ENCODE measurements around the gene LCE5A. TPM values are rescaled to one million over a fixed set of nuclear protein-coding genes. Genes with fewer than 3 reads are reported as not detected.
"Not testable (repeated sequence)": the region's sequence is repeated elsewhere in the genome, so short reads cannot be mapped to it uniquely, and the experiment has no call there.

Gene LCE5A
- total and polyA plus RNA-seq, 9 of the 15 experiments (the other 6 are each of a cell fraction or from before 2014, with no cell fraction given), result not detected

DNA sequence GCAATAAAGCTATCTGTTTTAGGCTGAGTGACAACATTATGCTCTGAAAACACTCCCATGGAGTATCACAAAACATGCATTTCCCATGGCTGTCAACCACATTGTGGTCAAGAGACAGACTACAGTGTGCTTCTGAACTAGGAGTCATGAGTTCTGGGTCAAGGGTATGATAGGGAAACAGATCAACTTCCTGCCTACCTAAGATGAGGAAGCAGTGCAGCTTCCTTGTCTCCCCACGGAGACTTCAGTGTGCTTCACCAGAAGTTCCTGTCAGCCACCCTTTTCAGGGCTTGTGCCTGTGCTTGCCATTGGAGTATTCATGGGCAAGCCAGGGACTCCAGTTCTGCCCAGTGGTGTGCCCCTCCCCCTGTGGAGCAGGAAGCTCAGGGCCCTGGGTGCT is 36.1 kb downstream of the LCE5A start:
- Histone ChIP-seq H2AFZ (ENCODE audit: low read depth, low read length) (no peak overlapping the region), H3K36me3 (ENCODE audit: control insufficient read depth, insufficient read depth, low read length) (no peaks in the 10 kb centered on the region), H3K4me2 (ENCODE audit: insufficient read depth, low read length) (no peak overlapping the region), H3K4me1 (replicated peaks in 1 of 2; ENCODE audit: control insufficient read depth in 2 of 2, insufficient read depth in 2 of 2, low read length in 2 of 2) (no peaks in the 10 kb centered on the region), H3K4me3 (no peak overlapping the region), H3K27me3 (ENCODE audit: control insufficient read depth in 2 of 2, insufficient read depth in 2 of 2, low read length in 2 of 2) (no peaks in the 10 kb centered on the region), H3K27ac (ENCODE audit: extremely low read depth, low read depth, low read length) (no peak overlapping the region), H3K9ac (ENCODE audit: insufficient read depth in 1 of 2, low read depth in 2 of 2, low read length in 2 of 2) (no peak overlapping the region), H3K9me1 (ENCODE audit: control insufficient read depth, insufficient read depth, low read length) (no peaks in the 10 kb centered on the region), H3K9me3 (replicated peaks; ENCODE audit: control insufficient read depth, insufficient read depth, low read depth, low read length) (no peaks in the 10 kb centered on the region), H3K79me2 (ENCODE audit: control insufficient read depth, insufficient read depth, low read length) (no peaks in the 10 kb centered on the region), H4K20me1 (replicated peaks; ENCODE audit: control insufficient read depth, insufficient read depth, low read length) (no peaks in the 10 kb centered on the region)
- CTCF ChIA-PET (ENCODE audit: low intra/inter-chr PET ratio), result no interaction called here
- TF ChIP-seq RAD21 (CRISPR knock-in tag; conservative IDR thresholded peaks at IDR 0.05 in 1 of 2, IDR thresholded peaks at IDR 0.05 in 1 of 2) (no peak), ZNF311 (CRISPR knock-in tag; IDR thresholded peaks at IDR 0.05) (no peak), NELFE (IDR thresholded peaks at IDR 0.05; ENCODE audit: insufficient read depth, insufficient read length) (no peak), ZSCAN32 (CRISPR knock-in tag; IDR thresholded peaks at IDR 0.05) (no peak), KLF10 (CRISPR knock-in tag; IDR thresholded peaks at IDR 0.05) (no peak), NCOA2 (IDR thresholded peaks at IDR 0.05; ENCODE audit: partially characterized antibody in 2 of 2) (no peak), PURB (CRISPR knock-in tag; IDR thresholded peaks at IDR 0.05; ENCODE audit: low read depth) (no peak), ZNF3 (CRISPR knock-in tag; IDR thresholded peaks at IDR 0.05) (no peak)
- TF ChIP-seq, protein P1, sequence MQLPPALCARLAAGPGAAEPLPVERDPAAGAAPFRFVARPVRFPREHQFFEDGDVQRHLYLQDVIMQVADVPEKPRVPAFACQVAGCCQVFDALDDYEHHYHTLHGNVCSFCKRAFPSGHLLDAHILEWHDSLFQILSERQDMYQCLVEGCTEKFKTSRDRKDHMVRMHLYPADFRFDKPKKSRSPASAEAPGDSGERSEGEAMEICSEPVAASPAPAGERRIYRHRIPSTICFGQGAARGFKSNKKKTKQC (CRISPR knock-in tag; IDR thresholded peaks at IDR 0.05), result no peak
- TF ChIP-seq, protein P2, sequence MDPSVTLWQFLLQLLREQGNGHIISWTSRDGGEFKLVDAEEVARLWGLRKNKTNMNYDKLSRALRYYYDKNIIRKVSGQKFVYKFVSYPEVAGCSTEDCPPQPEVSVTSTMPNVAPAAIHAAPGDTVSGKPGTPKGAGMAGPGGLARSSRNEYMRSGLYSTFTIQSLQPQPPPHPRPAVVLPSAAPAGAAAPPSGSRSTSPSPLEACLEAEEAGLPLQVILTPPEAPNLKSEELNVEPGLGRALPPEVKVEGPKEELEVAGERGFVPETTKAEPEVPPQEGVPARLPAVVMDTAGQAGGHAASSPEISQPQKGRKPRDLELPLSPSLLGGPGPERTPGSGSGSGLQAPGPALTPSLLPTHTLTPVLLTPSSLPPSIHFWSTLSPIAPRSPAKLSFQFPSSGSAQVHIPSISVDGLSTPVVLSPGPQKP (CRISPR knock-in tag; IDR thresholded peaks at IDR 0.05), result no peak
- 0% methylated on average over 1 of the region's 1 CpG for WGBS (ENCODE audit: insufficient coverage, low coverage, missing lambda C conversion rate)
- in situ Hi-C loops (cut with MboI) (no loop called here), intact Hi-C loops (cut with micrococcal nuclease) (no loop called here)
- DNase-seq (ENCODE audit: extremely low read depth in 1 of 4, low spot score in 3 of 4) (no peak), FAIRE-seq (no peak), ATAC-seq (no peak)
- BruUV-seq (replicated peaks), result no TSS peak
- POLR2A ChIA-PET, result no interaction called here

DNA sequence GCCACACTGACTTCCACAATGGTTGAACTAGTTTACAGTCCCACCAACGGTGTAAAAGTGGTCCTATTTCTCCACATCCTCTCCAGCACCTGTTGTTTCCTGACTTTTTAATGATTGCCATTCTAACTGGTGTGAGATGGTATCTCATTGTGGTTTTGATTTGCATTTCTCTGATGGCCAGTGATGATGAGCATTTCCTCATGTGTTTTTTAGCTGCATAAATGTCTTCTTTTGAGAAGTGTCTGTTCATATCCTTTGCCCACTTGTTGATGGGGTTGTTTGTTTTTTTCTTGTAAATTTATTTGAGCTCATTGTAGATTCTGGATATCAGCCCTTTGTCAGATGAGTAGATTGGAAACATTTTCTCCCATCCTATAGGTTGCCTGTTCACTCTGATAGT is 37.8 kb downstream of the LCE5A start:
- CTCF ChIA-PET (ENCODE audit: low intra/inter-chr PET ratio); ATAC-seq; H3K4me2 ChIP-seq (ENCODE audit: insufficient read depth, low read length); H4K20me1 ChIP-seq (replicated peaks; ENCODE audit: control insufficient read depth, insufficient read depth, low read length); intact Hi-C loops (cut with micrococcal nuclease); in situ Hi-C loops (cut with MboI); DNase-seq (ENCODE audit: extremely low read depth in 1 of 4, low spot score in 3 of 4); H2AFZ ChIP-seq (ENCODE audit: low read depth, low read length); H3K9me3 ChIP-seq (replicated peaks; ENCODE audit: control insufficient read depth, insufficient read depth, low read depth, low read length); H3K4me3 ChIP-seq; BruUV-seq (replicated peaks); H3K79me2 ChIP-seq (ENCODE audit: control insufficient read depth, insufficient read depth, low read length); H3K4me1 ChIP-seq (replicated peaks in 1 of 2; ENCODE audit: control insufficient read depth in 2 of 2, insufficient read depth in 2 of 2, low read length in 2 of 2); FAIRE-seq; POLR2A ChIA-PET; H3K9ac ChIP-seq (ENCODE audit: insufficient read depth in 1 of 2, low read depth in 2 of 2, low read length in 2 of 2); H3K36me3 ChIP-seq (ENCODE audit: control insufficient read depth, insufficient read depth, low read length); H3K27me3 ChIP-seq (ENCODE audit: control insufficient read depth in 2 of 2, insufficient read depth in 2 of 2, low read length in 2 of 2); H3K27ac ChIP-seq (ENCODE audit: extremely low read depth, low read depth, low read length); H3K9me1 ChIP-seq (ENCODE audit: control insufficient read depth, insufficient read depth, low read length): not testable (repeated sequence)
- no CpG with 5 or more reads among the region's 1 CpG for WGBS (ENCODE audit: insufficient coverage, low coverage, missing lambda C conversion rate)
